Muscle layer of colon (tissue), 2 donors: ENCODE data around the gene TBC1D4.
"Not testable (repeated sequence)": the region's sequence is repeated elsewhere in the genome, so short reads cannot be mapped to it uniquely, and the experiment has no call there.

Experiments
- H3K27ac ChIP-seq: one replicate; pipeline ENCODE4 v1.7.0; 2013; ENCODE audit warnings: low read depth, mild to moderate bottlenecking, low read length, moderate library complexity
- H3K27me3 ChIP-seq, 2 donors: one replicate each; pipeline ENCODE4 v1.7.0; 2013; ENCODE audit warnings: low read length in 2 of 2, mild to moderate bottlenecking in 2 of 2; ENCODE audit not compliant: insufficient read depth in 2 of 2, control insufficient read depth in 1 of 2
- H3K36me3 ChIP-seq: one replicate; pipeline ENCODE4 v1.7.0; 2013; ENCODE audit warnings: mild to moderate bottlenecking, low read length; ENCODE audit not compliant: insufficient read depth
- H3K4me1 ChIP-seq: one replicate; pipeline ENCODE4 v1.7.0; 2013; ENCODE audit warnings: mild to moderate bottlenecking, low read length; ENCODE audit not compliant: insufficient read depth
- H3K4me3 ChIP-seq, 2 donors: one replicate each; pipeline ENCODE4 v1.7.0; 2013; ENCODE audit warnings: low read length in 2 of 2, low read depth in 1 of 2, mild to moderate bottlenecking in 1 of 2, moderate library complexity in 1 of 2
- H3K9ac ChIP-seq: one replicate; pipeline ENCODE4 v1.7.0; 2013; ENCODE audit warnings: low read length
- H3K9me3 ChIP-seq: one replicate; pipeline ENCODE4 v1.7.0; 2013; ENCODE audit warnings: mild to moderate bottlenecking, low read length
- donor health status: abdominal sarcoma.
- donor health status: Adenocarcinoma of cecum.

The TBC1D4 gene

DNA sequence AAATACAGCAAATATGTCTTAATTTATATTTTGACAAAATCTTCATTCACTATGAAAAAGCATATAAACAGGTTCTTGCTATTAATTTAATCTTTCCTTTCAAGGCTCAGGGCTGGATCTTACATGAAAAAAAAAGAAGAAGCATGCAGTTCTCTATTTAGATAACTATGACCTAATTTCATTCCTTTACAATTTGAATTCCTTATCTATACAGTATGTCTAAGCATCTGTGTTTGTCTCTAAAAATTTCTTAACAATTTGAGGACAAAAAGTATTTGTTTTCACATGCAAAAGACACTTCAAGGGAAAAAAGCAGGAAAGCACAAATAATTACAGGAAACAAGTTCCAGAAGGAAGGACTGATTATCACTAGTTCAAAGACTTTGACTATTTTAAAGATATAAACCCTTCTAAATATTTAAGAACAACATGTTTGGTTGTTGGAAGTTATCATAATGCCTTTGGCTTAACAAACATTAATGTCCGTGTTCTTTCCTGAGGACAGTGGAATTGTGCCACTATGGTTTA lies 157.5 kb downstream of the TBC1D4 start:
- no peak overlapping the region for H3K4me3 ChIP-seq
- H3K27ac ChIP-seq, result no peak overlapping the region
- no peak overlapping the region for H3K9ac ChIP-seq
- H3K27me3 ChIP-seq, result no peaks in the 10 kb centered on the region
- no peaks in the 10 kb centered on the region for H3K4me1 ChIP-seq
- no peaks in the 10 kb centered on the region for H3K9me3 ChIP-seq
- H3K36me3 ChIP-seq, result no peaks in the 10 kb centered on the region

DNA sequence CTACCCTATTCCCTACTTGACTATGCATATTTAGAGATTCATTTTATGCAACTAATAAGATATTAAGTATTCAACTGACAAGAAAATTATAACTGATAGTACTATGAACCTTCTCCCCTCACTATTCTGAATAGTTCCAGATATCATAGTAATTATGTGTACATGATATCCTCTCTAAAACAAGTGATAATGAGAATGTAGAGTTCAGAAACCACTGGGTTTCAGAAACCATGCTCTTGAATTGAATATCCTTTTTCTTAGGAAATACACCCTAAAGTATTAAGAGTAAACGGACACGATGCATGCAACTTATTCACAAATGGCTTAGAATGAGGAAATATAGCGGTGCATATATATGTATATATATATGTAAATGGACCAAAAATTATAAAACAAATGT lies 160.9 kb downstream of the TBC1D4 start:
- H3K9me3 ChIP-seq, result no peaks in the 10 kb centered on the region
- no peak overlapping the region for H3K27ac ChIP-seq
- H3K4me3 ChIP-seq, result no peak overlapping the region
- H3K4me1 ChIP-seq, result no peaks in the 10 kb centered on the region
- H3K9ac ChIP-seq, result no peak overlapping the region
- H3K27me3 ChIP-seq, result no peaks in the 10 kb centered on the region
- H3K36me3 ChIP-seq, result no peaks in the 10 kb centered on the region

DNA sequence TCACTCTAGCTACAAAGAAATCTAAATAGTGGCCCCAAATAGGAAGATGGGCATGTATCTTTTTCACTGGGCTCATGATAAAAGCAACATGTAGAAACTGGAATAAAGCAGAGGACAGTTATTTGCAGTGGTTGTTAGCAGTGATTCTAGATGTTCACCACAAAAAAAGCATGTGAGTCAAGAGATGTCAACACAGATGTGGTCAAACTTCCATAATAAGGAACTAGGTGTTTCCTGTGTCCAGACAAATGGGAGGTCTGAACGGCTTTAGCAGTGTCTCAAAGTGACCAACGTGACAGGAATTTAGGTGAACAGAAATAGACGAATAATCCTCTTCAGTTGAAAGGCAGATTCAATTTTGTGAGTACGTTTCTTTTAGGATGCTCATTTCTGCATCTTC lies 162.7 kb downstream of the TBC1D4 start:
- Histone ChIP-seq H3K36me3 (no peaks in the 10 kb centered on the region), H3K4me3 (no peak overlapping the region), H3K4me1 (no peaks in the 10 kb centered on the region), H3K9ac (no peak overlapping the region), H3K9me3 (no peaks in the 10 kb centered on the region), H3K27ac (no peak overlapping the region), H3K27me3 (no peaks in the 10 kb centered on the region)

DNA sequence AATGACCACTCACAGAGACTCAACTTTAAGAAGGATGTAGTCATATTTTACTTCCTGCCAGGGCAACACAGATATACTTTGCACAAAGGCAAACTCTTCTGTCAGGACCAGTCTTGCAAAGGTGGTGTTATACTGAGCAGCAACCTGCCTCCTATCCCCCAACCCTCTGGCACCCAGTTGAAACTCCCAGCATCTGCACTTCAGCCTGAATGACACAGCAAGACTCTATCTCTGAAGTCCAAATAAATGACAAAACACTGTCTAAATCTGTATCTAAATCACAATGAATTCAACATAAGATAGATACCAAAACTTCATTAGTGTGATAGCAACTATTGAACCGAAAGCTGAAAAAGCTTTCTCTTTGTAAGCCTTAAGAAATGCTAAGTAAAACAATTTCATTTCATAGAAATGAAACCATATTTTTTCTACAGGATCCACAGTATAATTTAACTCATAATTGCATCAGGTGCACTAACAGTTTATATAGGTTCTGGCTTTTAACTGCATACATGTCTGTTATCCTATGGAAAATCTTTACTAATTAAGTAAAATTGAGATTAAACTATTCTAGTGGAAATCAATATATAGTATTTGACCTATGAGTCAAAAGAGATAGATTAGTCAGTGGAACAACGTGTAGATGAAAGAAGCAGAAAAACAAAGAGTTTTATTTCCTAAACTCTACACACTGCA lies 163.7 kb downstream of the TBC1D4 start:
- Histone ChIP-seq H3K27ac (no peak overlapping the region), H3K27me3 (no peaks in the 10 kb centered on the region), H3K9ac (no peak overlapping the region), H3K9me3 (no peaks in the 10 kb centered on the region), H3K4me1 (no peaks in the 10 kb centered on the region), H3K4me3 (no peak overlapping the region), H3K36me3 (no peaks in the 10 kb centered on the region)

DNA sequence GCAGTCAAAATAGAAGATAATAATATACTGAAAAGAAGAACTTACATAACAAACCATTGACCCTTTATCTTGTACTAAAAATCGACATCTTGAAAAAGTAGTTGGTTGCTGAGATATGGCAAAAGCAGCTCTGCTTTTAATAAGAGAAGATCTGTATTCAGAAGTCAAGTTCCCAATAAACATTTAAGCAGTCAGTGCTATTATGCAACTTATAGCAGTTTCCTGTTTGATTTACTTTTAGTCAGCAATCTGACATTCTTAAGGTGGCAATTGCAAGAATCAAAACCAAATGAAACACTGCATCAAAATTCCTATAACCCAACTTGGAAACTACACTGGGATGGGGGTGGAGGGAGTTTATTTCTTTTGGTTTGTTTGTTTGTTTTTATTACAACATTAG lies 165.5 kb downstream of the TBC1D4 start:
- Histone ChIP-seq H3K27me3 (no peaks in the 10 kb centered on the region), H3K36me3 (no peaks in the 10 kb centered on the region), H3K9me3 (no peaks in the 10 kb centered on the region), H3K27ac (no peak overlapping the region), H3K9ac (no peak overlapping the region), H3K4me1 (no peaks in the 10 kb centered on the region), H3K4me3 (no peak overlapping the region)

DNA sequence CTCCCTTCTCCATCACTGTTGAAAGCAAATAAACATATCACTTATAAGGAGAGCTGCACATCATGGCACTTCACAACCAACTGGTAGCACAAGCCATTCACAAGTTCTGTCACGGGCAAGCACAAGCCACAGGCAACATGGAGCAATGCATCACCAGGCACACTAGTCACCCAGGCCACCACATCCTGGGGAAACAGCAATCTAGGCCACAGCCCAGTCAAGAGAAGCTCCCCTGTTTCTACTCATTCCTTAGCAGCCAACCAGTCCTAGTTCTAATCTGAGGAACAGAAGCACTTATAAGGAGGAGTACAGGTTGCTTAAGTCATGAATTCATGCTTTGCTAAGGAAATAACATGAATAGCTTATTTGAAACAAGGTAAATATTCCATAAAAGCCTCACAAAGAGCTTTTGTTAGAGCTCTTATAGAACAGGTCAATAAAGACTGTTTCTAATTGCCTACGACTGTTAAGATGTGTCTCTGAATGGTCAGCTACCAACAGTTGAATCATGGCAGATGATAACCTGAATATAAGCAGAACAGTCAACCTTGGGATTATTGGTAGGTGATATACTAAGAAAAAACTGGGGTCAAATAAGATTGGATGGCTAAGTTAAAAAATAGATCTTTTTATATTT lies 169.0 kb downstream of the TBC1D4 start:
- Histone ChIP-seq H3K4me1 (peaks cover under 1% of the 10 kb centered on the region), H3K9ac (no peak overlapping the region), H3K36me3 (no peaks in the 10 kb centered on the region), H3K9me3 (no peaks in the 10 kb centered on the region), H3K4me3 (no peak overlapping the region), H3K27me3 (no peaks in the 10 kb centered on the region), H3K27ac (no peak overlapping the region)

DNA sequence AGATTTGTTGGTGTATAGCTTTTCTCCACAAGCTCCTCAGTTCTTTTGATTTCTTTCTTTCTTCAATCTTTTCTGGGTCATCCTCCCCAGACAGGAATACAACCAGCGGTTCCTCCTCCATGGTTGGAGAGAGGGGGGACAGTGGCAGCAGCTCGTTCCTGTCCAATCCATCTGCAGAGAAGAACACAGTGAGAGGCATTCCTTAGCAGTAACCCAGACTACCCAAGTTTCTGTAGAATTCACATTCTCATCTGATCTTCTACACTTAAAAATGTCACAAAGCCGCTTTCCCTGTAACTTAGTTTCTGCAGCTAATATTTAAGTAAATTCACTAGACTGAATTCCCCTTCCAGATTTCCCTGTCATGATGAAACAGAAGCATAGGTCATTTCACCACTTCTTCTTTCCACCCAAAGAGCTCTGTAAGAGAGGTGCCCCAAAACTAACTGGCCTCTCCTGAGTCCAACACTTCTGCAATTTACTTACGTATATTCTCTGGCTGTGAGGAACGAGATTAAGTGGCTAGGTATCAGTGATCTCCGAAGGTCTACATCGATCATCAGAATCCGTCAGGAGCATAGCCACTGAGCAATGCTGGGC lies 171.9 kb downstream of the TBC1D4 start:
- Histone ChIP-seq H3K9ac (no peak overlapping the region), H3K27ac (no peak overlapping the region), H3K4me1 (peaks cover 3% of the 10 kb centered on the region), H3K27me3 (no peaks in the 10 kb centered on the region), H3K9me3 (no peaks in the 10 kb centered on the region), H3K36me3 (no peaks in the 10 kb centered on the region), H3K4me3 (no peak overlapping the region)

DNA sequence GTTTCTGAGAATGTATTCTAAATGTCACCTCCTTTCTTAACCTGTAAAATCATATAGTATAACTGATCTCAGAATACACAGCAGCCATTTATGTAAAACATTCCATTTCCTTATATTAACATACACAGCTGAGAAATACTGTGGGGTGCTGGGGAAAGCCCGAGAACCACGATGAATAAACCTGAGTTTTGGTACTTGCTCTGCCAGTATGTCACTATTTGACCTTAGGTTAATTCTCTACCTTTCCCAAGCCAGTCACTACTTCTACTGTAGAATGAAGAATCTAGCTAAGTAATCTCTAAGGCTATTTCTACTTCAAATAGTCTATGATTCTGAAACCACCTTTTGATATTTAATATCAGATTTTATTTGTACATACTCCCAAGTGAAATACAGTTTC lies 173.7 kb downstream of the TBC1D4 start:
- Histone ChIP-seq H3K36me3 (no peaks in the 10 kb centered on the region), H3K27me3 (no peaks in the 10 kb centered on the region), H3K9me3 (no peaks in the 10 kb centered on the region), H3K9ac (no peak overlapping the region), H3K4me3 (no peak overlapping the region), H3K4me1 (peaks cover 3% of the 10 kb centered on the region), H3K27ac (no peak overlapping the region)

DNA sequence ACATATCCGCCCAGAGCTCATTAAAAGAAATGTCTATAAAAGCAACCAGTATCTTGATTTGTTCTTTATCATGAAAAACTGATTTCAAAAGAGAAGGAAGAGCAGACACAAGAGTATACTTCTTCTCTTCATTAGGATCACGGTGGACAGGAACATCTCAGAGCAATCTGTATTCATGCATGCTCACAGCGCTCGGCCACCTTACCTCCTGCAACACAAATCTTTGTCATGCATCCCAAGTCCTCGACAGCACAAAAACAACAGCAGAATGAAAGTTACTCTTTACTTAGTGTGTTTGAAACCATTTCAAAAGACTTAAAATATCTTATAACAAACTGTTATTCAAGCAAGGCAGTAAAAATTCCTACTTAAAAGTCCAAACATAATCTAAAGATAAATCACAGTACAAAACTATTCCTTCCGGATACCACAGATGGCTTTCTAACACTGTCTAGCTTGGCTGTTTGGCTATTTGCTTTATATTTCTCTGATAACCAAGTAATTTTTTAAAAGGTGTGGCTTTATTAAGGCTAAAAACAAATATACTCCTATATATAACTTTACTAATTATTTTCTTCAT lies 174.5 kb downstream of the TBC1D4 start:
- Histone ChIP-seq H3K9me3 (no peaks in the 10 kb centered on the region), H3K9ac (no peak overlapping the region), H3K4me1 (peaks cover 3% of the 10 kb centered on the region), H3K27ac (no peak overlapping the region), H3K27me3 (no peaks in the 10 kb centered on the region), H3K36me3 (no peaks in the 10 kb centered on the region), H3K4me3 (no peak overlapping the region)

DNA sequence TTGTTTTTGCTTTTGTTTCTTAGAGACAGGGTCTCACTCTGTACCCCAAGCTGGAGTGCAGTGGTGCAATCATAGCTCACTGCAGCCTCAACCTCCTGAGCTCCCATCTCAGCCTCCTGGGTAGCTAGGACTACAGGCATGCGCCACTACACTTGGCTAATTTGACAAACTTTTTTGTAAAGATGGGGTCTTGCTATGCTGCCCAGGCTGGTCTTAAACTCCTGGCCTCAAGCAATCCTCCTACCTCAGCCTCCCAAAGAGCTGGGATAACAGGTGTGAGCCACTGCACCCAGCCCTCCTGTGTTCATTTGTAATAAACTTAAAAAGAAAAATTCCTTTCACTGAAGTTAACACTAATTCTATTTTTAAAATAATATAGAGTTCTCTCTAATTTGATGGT lies 175.0 kb downstream of the TBC1D4 start:
- not testable (repeated sequence) for H3K36me3 ChIP-seq, H3K9me3 ChIP-seq, H3K9ac ChIP-seq, H3K27ac ChIP-seq, H3K27me3 ChIP-seq, H3K4me3 ChIP-seq, H3K4me1 ChIP-seq

DNA sequence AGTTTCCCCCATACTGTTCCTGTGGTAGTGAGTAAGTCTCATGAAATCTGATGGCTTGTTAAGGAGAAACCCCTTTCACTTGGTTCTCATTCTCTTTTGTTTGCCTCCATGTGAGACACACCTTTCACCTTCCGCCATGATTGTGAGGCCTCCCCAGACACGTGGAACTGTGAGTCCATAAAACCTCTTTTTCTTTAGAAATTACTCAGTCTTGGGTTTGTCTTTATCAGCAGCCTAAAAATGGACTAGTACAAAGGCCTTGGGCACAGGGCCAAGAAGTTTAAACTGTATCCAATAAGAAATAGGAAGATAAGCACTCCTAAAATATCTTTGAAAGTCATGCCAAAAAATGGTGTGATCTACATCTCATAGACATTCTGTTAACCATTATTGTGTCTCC lies 176.9 kb downstream of the TBC1D4 start:
- no peaks in the 10 kb centered on the region for H3K27me3 ChIP-seq
- H3K9ac ChIP-seq, result no peak overlapping the region
- no peak overlapping the region for H3K27ac ChIP-seq
- H3K9me3 ChIP-seq, result no peaks in the 10 kb centered on the region
- H3K4me3 ChIP-seq, result no peak overlapping the region
- peaks cover 3% of the 10 kb centered on the region for H3K4me1 ChIP-seq
- no peaks in the 10 kb centered on the region for H3K36me3 ChIP-seq
